ENCODE data around the gene THSD7A. TPM values are rescaled to one million over a fixed set of nuclear protein-coding genes. Genes with fewer than 3 reads are reported as not detected.

Gene THSD7A
- 31.6 and 38.8 TPM in 2 replicates for total RNA-seq

- peak; percentile 75 for DNase-seq
These were observed at the start of gene THSD7A for GRCh38 chr7:11831736-11832495. Gene THSD7A, minus strand, starts transcription at chr7:11832198. Its CDS starts 252 bp downstream, at chr7:11831946.

- DNase-seq, result no peak
These were observed 49.7 kb upstream of the THSD7A start for GRCh38 chr7:11881680-11882079.

GRCh38 chr7:11875635-11876034 lies 43.6 kb upstream of the THSD7A start:
- DNase-seq, result no peak

GRCh38 chr7:11865671-11866070 lies 33.7 kb upstream of the THSD7A start:
- no peak for DNase-seq

- peak; percentile 71 for DNase-seq
These were observed 26.8 kb upstream of the THSD7A start for GRCh38 chr7:11858622-11859302.

- DNase-seq, result peak; percentile 6
These were observed 26.0 kb upstream of the THSD7A start for GRCh38 chr7:11858026-11858425.

- no peak for DNase-seq
These were observed 16.3 kb upstream of the THSD7A start for GRCh38 chr7:11848251-11848650.

GRCh38 chr7:11847336-11847735 lies 15.3 kb upstream of the THSD7A start:
- DNase-seq, result no peak

- DNase-seq, result no peak
These were observed 14.5 kb upstream of the THSD7A start for GRCh38 chr7:11846361-11846955.

- DNase-seq, result no peak
These were observed 11.2 kb upstream of the THSD7A start for GRCh38 chr7:11843113-11843765.

- DNase-seq, result no peak
These were observed 9.7 kb upstream of the THSD7A start for GRCh38 chr7:11841657-11842056.

- DNase-seq, result peak; percentile 38
These were observed 3.3 kb upstream of the THSD7A start for GRCh38 chr7:11835260-11835659.

GRCh38 chr7:11833431-11833830 lies 1.4 kb upstream of the THSD7A start:
- peak; percentile 5 for DNase-seq

- DNase-seq, result peak; percentile 54
These were observed 752 bp downstream of the THSD7A start for GRCh38 chr7:11831156-11831735.

- peak; percentile 63 for DNase-seq
These were observed 1.3 kb downstream of the THSD7A start for GRCh38 chr7:11830582-11831155.

GRCh38 chr7:11829954-11830353 lies 2.0 kb downstream of the THSD7A start:
- peak; percentile 15 for DNase-seq

GRCh38 chr7:11819947-11820346 lies 12.1 kb downstream of the THSD7A start:
- no peak for DNase-seq

GRCh38 chr7:11819271-11819670 lies 12.7 kb downstream of the THSD7A start:
- DNase-seq, result no peak

- peak; percentile 83 for DNase-seq
These were observed 13.7 kb downstream of the THSD7A start for GRCh38 chr7:11818281-11818680.

- peak; percentile 51 for DNase-seq
These were observed 14.8 kb downstream of the THSD7A start for GRCh38 chr7:11817111-11817740.

GRCh38 chr7:11811709-11812108 lies 20.3 kb downstream of the THSD7A start:
- DNase-seq, result no peak
